ENCODE data around the gene CAPN1. TPM values are rescaled to one million over a fixed set of nuclear protein-coding genes. Genes with fewer than 3 reads are reported as not detected.
"Not testable (repeated sequence)": the region's sequence is repeated elsewhere in the genome, so short reads cannot be mapped to it uniquely, and the experiment has no call there.

Gene CAPN1
- total RNA-seq, 1 donor from 2014 or later = 130 TPM

DNA sequence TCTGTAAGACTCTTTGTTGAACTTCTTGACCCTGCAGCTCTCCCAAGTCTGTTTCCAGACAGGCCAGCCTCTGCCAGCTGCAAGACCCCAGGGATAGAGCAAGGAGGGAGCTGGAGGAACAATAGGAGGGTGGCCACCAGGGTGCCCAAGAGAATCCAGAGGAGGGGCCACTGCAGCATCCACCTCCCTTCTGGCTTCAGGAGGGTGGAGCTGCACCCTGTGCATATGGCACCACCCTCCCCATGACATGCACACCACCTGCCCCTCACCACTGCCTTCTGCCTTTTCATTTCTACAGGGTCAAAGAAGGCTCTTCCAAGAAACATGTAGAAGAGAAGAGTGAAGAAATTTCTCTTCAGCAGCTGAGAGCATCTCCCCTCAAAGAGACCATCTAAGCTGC lies 60.0 kb downstream of the CAPN1 start:
- no peaks in the 10 kb centered on the region for H3K4me1 Mint-ChIP-seq (ENCODE audit: low read depth)
- TF ChIP-seq, protein P1, sequence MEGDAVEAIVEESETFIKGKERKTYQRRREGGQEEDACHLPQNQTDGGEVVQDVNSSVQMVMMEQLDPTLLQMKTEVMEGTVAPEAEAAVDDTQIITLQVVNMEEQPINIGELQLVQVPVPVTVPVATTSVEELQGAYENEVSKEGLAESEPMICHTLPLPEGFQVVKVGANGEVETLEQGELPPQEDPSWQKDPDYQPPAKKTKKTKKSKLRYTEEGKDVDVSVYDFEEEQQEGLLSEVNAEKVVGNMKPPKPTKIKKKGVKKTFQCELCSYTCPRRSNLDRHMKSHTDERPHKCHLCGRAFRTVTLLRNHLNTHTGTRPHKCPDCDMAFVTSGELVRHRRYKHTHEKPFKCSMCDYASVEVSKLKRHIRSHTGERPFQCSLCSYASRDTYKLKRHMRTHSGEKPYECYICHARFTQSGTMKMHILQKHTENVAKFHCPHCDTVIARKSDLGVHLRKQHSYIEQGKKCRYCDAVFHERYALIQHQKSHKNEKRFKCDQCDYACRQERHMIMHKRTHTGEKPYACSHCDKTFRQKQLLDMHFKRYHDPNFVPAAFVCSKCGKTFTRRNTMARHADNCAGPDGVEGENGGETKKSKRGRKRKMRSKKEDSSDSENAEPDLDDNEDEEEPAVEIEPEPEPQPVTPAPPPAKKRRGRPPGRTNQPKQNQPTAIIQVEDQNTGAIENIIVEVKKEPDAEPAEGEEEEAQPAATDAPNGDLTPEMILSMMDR (IDR thresholded peaks at IDR 0.05) = no peak
- H3K27ac Mint-ChIP-seq (ENCODE audit: unreplicated experiment) = no peak overlapping the region
- H3K4me3 Mint-ChIP-seq (ENCODE audit: unreplicated experiment) = no peak overlapping the region
- peaks cover 2% of the 10 kb centered on the region for H3K27me3 Mint-ChIP-seq (ENCODE audit: low read depth)
- H3K36me3 Mint-ChIP-seq (ENCODE audit: low read depth) = no peaks in the 10 kb centered on the region
- DNase-seq (ENCODE audit: low spot score) = peak; percentile 46
- H3K9me3 Mint-ChIP-seq (ENCODE audit: low read depth) = peaks cover 5% of the 10 kb centered on the region

DNA sequence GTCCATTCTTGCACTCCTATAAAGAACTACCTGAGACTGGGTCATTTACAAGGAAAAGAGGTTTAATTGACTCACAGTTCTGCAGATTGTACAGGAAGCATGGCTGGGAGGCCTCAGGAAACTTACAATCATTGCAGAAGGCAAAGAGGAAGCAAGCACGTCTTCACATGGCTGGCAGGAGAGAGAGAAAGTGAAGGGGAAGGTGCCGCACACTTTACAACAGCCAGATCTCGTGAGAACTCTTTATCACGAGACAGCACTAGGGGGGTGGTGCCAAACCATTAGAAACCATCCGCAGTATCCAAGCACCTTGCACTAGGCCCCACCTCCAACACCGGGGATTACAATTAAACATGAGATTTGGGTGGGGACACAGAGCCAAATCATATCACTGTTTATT lies 60.7 kb downstream of the CAPN1 start:
- H3K36me3 Mint-ChIP-seq (ENCODE audit: low read depth) = no peaks in the 10 kb centered on the region
- no peak overlapping the region for H3K4me3 Mint-ChIP-seq (ENCODE audit: unreplicated experiment)
- no peak overlapping the region for H3K27ac Mint-ChIP-seq (ENCODE audit: unreplicated experiment)
- H3K9me3 Mint-ChIP-seq (ENCODE audit: low read depth) = peaks cover 5% of the 10 kb centered on the region
- DNase-seq (ENCODE audit: low spot score) = peak; percentile 2
- TF ChIP-seq, protein P1 (IDR thresholded peaks at IDR 0.05) = no peak
- H3K4me1 Mint-ChIP-seq (ENCODE audit: low read depth) = no peaks in the 10 kb centered on the region
- peaks cover 2% of the 10 kb centered on the region for H3K27me3 Mint-ChIP-seq (ENCODE audit: low read depth)

DNA sequence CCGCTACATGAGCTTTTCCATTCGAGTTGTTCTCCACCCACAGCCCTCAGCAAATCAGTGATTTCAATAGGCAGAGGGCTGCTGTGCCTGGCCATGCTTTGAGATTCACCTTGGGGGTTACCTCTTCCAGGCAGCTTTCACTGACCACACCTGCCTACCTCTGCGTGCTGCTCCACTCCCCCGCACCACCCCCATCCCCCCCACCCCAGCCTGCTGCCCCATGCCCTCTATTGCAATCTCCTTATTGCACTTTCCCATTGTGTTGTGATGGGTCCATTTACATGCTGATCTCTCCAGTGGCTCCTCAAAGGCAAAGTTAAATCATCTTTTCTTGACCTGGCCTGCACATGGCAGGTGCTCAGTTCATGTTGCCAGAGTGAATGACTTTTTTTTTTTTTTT lies 62.1 kb downstream of the CAPN1 start:
- Mint-ChIP-seq H3K4me1 (ENCODE audit: low read depth) (no peaks in the 10 kb centered on the region), H3K4me3 (ENCODE audit: unreplicated experiment) (no peak overlapping the region), H3K36me3 (ENCODE audit: low read depth) (no peaks in the 10 kb centered on the region), H3K27me3 (ENCODE audit: low read depth) (peaks cover 2% of the 10 kb centered on the region), H3K9me3 (ENCODE audit: low read depth) (peaks cover 5% of the 10 kb centered on the region), H3K27ac (ENCODE audit: unreplicated experiment) (no peak overlapping the region)
- TF ChIP-seq, protein P1 (IDR thresholded peaks at IDR 0.05) = no peak
- DNase-seq (ENCODE audit: low spot score) = peak; percentile 17

DNA sequence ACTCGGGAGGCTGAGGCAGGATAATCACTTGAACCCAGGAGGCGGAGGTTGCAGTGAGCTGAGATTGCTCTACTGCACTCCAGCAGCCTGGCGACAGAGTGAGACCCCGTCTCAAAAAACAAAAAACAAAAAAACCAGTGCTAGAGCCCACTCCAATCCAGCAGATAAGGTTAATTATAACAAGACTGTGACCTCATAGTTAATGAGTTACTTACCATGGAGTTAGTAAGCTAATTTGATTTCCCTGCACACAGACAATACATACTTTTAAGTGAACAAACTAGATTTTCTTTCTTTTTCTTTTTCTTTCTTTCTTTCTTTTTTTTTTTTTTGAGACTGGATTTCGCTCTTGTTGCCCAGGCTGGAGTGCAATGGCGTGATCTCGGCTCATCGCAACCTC lies 63.3 kb downstream of the CAPN1 start:
- peak; percentile 7 for DNase-seq (ENCODE audit: low spot score)
- H3K27ac Mint-ChIP-seq (ENCODE audit: unreplicated experiment); H3K9me3 Mint-ChIP-seq (ENCODE audit: low read depth); H3K4me3 Mint-ChIP-seq (ENCODE audit: unreplicated experiment); H3K4me1 Mint-ChIP-seq (ENCODE audit: low read depth); H3K27me3 Mint-ChIP-seq (ENCODE audit: low read depth); H3K36me3 Mint-ChIP-seq (ENCODE audit: low read depth): not testable (repeated sequence)

DNA sequence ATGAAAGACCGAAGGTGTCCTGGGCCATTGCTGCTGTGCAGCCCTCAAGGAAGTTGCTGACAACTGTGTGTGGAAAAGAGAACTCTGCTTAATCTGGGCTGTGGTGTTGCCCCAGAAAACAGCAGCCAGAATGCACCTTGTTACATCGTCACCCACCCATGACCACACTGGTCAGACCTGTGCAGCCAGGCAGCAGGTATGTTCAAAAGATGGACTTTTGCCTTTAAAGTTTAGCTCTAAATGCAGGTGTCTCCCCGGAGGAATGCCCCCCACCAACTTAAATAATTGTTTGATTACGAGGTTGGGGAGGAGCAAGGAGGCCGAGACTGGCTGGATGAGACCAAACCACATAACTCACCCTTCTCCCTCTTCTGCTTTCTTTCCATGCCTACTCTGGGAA lies 64.8 kb downstream of the CAPN1 start:
- Mint-ChIP-seq H3K36me3 (ENCODE audit: low read depth) (no peaks in the 10 kb centered on the region), H3K27me3 (ENCODE audit: low read depth) (peaks cover 2% of the 10 kb centered on the region), H3K9me3 (ENCODE audit: low read depth) (peaks cover 5% of the 10 kb centered on the region), H3K4me1 (ENCODE audit: low read depth) (no peaks in the 10 kb centered on the region), H3K27ac (ENCODE audit: unreplicated experiment) (no peak overlapping the region), H3K4me3 (ENCODE audit: unreplicated experiment) (no peak overlapping the region)
- no peak for DNase-seq (ENCODE audit: low spot score)
- TF ChIP-seq, protein P1 (IDR thresholded peaks at IDR 0.05) = no peak

DNA sequence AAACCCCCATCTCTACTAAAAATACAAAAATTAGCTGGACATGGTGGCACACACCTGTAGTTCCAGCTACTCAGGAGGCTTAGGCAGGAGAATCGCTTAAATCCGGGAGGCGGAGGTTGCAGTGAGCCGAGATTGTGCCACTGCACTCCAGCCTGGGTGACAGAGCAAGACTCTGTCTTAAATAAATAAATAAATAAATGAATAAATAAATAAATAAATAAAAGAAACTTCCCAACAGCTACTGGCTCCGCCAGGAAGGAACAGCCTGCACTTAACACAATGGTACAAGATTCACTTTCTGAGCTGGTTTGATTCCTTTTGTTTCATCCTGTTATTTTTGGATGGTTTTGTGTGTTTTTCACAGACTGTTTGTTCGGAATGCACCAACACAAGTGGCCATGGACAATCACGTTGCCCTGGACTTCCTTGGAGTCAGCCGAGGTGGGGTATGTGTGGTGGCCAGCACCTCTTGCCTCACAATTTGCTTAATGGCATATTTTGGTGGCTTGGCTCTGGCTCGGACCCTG lies 66.5 kb downstream of the CAPN1 start:
- not testable (repeated sequence) for H3K27me3 Mint-ChIP-seq (ENCODE audit: low read depth); H3K9me3 Mint-ChIP-seq (ENCODE audit: low read depth); H3K4me1 Mint-ChIP-seq (ENCODE audit: low read depth); DNase-seq (ENCODE audit: low spot score); H3K36me3 Mint-ChIP-seq (ENCODE audit: low read depth); H3K27ac Mint-ChIP-seq (ENCODE audit: unreplicated experiment); H3K4me3 Mint-ChIP-seq (ENCODE audit: unreplicated experiment)
